ENCODE measurements around the gene STC2. TPM values are rescaled to one million over a fixed set of nuclear protein-coding genes. Genes with fewer than 3 reads are reported as not detected.
A peak's percentile ranks its signal among the peaks of the same experiment; 100 is the strongest.

Gene STC2
- total RNA-seq, 4 donors from 2014 or later, result 72.4 to 130 (median 78.1) TPM

- Histone ChIP-seq H3K27ac (replicated peaks in 1 of 4) (no peak overlapping the region), H3K4me1 (peaks cover 30 to 87% (median 79%) of the 10 kb centered on the region in 4 donors), H3K4me3 (no peak overlapping the region), H3K27me3 (peaks cover 0 to 7% (median 0%) of the 10 kb centered on the region in 4 donors), H3K9me3 (no peaks in the 10 kb centered on the region), H3K36me3 (peaks cover 0 to 16% (median 6%) of the 10 kb centered on the region in 4 donors)
- 90% methylated on average over 5 of the region's 5 CpGs for WGBS
- peak in 1 of 2 donors; percentile 33 for TF ChIP-seq POLR2AphosphoS5 (IDR thresholded peaks at IDR 0.05)
- TF ChIP-seq POLR2A (IDR thresholded peaks at IDR 0.05; ENCODE audit: low read depth), result no peak
- no peak for TF ChIP-seq CTCF (IDR thresholded peaks at IDR 0.05)
- DNase-seq (ENCODE audit: extremely low spot score), result no peak
- intact Hi-C loops (cut with DNase I), result loop anchor here (5.0 kb wide), 1 partner anchor 175 kb away; no protein-coding TSS in a partner anchor
Measured at GRCh38 chr5:173321886-173322285, 6.3 kb downstream of the STC2 start.

- Histone ChIP-seq H3K4me3 (peak overlapping the region in 1 of 4 donors; percentile 0), H3K9me3 (no peaks in the 10 kb centered on the region), H3K27ac (replicated peaks in 1 of 4) (peak overlapping the region; percentile 70 to 83 (median 79)), H3K36me3 (peaks cover 0 to 16% (median 6%) of the 10 kb centered on the region in 4 donors), H3K4me1 (peaks cover 40 to 87% (median 83%) of the 10 kb centered on the region in 4 donors), H3K27me3 (no peaks in the 10 kb centered on the region)
- 41% methylated on average over 9 of the region's 10 CpGs for WGBS
- TF ChIP-seq POLR2A (IDR thresholded peaks at IDR 0.05; ENCODE audit: low read depth), result no peak
- peak; percentile 38 to 46 (median 42) for TF ChIP-seq CTCF (IDR thresholded peaks at IDR 0.05)
- TF ChIP-seq POLR2AphosphoS5 (IDR thresholded peaks at IDR 0.05), result peak; percentile 45 to 56
- TF ChIP-seq EP300 (IDR thresholded peaks at IDR 0.05), result no peak
- intact Hi-C loops (cut with DNase I), result loop anchor here (5.0 kb wide), 1 partner anchor 177 kb away; no protein-coding TSS in a partner anchor
- DNase-seq (ENCODE audit: extremely low spot score), result no peak
Measured at GRCh38 chr5:173320259-173320658, 8.0 kb downstream of the STC2 start.

- DNase-seq (ENCODE audit: extremely low spot score), result no peak
- Histone ChIP-seq H3K27ac (replicated peaks in 1 of 4) (peak overlapping the region; percentile 70 to 83 (median 79)), H3K27me3 (no peaks in the 10 kb centered on the region), H3K9me3 (no peaks in the 10 kb centered on the region), H3K36me3 (peaks cover 0 to 16% (median 6%) of the 10 kb centered on the region in 4 donors), H3K4me1 (peaks cover 41 to 86% (median 83%) of the 10 kb centered on the region in 4 donors), H3K4me3 (peak overlapping the region in 1 of 4 donors; percentile 0)
- TF ChIP-seq CTCF (IDR thresholded peaks at IDR 0.05), result no peak
- TF ChIP-seq POLR2AphosphoS5 (IDR thresholded peaks at IDR 0.05), result no peak
- no peak for TF ChIP-seq EP300 (IDR thresholded peaks at IDR 0.05)
- TF ChIP-seq POLR2A (IDR thresholded peaks at IDR 0.05; ENCODE audit: low read depth), result no peak
- intact Hi-C loops (cut with DNase I), result loop anchor here (5.0 kb wide), 1 partner anchor 178 kb away; no protein-coding TSS in a partner anchor
- WGBS, result 73% methylated on average over 5 of the region's 5 CpGs
Measured at GRCh38 chr5:173319646-173320045, 8.6 kb downstream of the STC2 start.

- Histone ChIP-seq H3K27ac (replicated peaks in 1 of 4) (peak overlapping the region; percentile 70 to 83 (median 79)), H3K36me3 (peaks cover 0 to 16% (median 6%) of the 10 kb centered on the region in 4 donors), H3K27me3 (no peaks in the 10 kb centered on the region), H3K4me3 (no peak overlapping the region), H3K9me3 (no peaks in the 10 kb centered on the region), H3K4me1 (peaks cover 37 to 84% (median 78%) of the 10 kb centered on the region in 4 donors)
- TF ChIP-seq POLR2AphosphoS5 (IDR thresholded peaks at IDR 0.05), result no peak
- intact Hi-C loops (cut with DNase I), result no loop called here
- no peak for DNase-seq (ENCODE audit: extremely low spot score)
- 98% methylated on average over 7 of the region's 7 CpGs for WGBS
Measured at GRCh38 chr5:173318881-173319620, 9.2 kb downstream of the STC2 start.

- WGBS, result 100% methylated on average over 2 of the region's 2 CpGs
- DNase-seq (ENCODE audit: extremely low spot score), result no peak
- intact Hi-C loops (cut with DNase I), result no loop called here
- peak in 1 of 2 donors; percentile 12 for TF ChIP-seq POLR2AphosphoS5 (IDR thresholded peaks at IDR 0.05)
- no peak for TF ChIP-seq CTCF (IDR thresholded peaks at IDR 0.05)
- H3K36me3 ChIP-seq, result peaks cover 0 to 16% (median 6%) of the 10 kb centered on the region in 4 donors
- H3K27me3 ChIP-seq, result no peaks in the 10 kb centered on the region
- H3K4me1 ChIP-seq, result peaks cover 29 to 76% (median 71%) of the 10 kb centered on the region in 4 donors
- no peak overlapping the region for H3K27ac ChIP-seq (replicated peaks in 1 of 4)
- no peak overlapping the region for H3K4me3 ChIP-seq
- H3K9me3 ChIP-seq, result no peaks in the 10 kb centered on the region
Measured at GRCh38 chr5:173318330-173318729, 9.9 kb downstream of the STC2 start.

Measured in esophagus muscularis mucosa (tissue), 4 donors.